Stomach (tissue), 9 donors: ENCODE measurements around the gene NEURL2. TPM values are rescaled to one million over a fixed set of nuclear protein-coding genes. Genes with fewer than 3 reads are reported as not detected.

Experiments
- DNase-seq, 2 donors: peaks; one replicate each; pipeline versions ENCODE4 v3.0.0 to v3.0.0-alpha.2; 2013 to 2019
- H3K27ac ChIP-seq, 5 donors: fragments of 200-600 bp in 4 of 5; sonication (generic) in 4 of 5; one replicate each; pipeline ENCODE4 v1.5.1; 2013 to 2019; ENCODE audit warnings: mild to moderate bottlenecking in 1 of 5, moderate library complexity in 1 of 5
- H3K27me3 ChIP-seq, 3 donors: fragments of 200-600 bp; sonication (generic); one replicate each; pipeline ENCODE4 v1.5.1; 2017 to 2019; ENCODE audit warnings: mixed run types in 1 of 3
- H3K36me3 ChIP-seq, 4 donors: fragments of 200-600 bp; sonication (generic); 1 replicate in 3 of 4; 2 replicates in 1 of 4; pipeline ENCODE4 v1.5.1; 2016 to 2019
- H3K4me1 ChIP-seq, 4 donors: fragments of 200-600 bp; sonication (generic); one replicate each; pipeline ENCODE4 v1.5.1; 2016 to 2019
- H3K4me3 ChIP-seq, 4 donors: fragments of 200-600 bp; sonication (generic) in 3 of 4; one replicate each; pipeline ENCODE4 v1.5.1; 2016 to 2019; ENCODE audit warnings: mild to moderate bottlenecking in 1 of 4
- H3K9me3 ChIP-seq, 4 donors: fragments of 200-600 bp; sonication (generic); one replicate each; pipeline ENCODE4 v1.5.1; 2016 to 2019
- CTCF ChIP-seq, 7 experiments: fragments of 450-650 bp in 4 of 7; fragments of 200-600 bp in 3 of 7; sonication (generic) in 3 of 7; IDR thresholded peaks; one replicate each; pipeline ENCODE4 v1.5.1; 2016 to 2019; ENCODE audit warnings: antibody characterized with exemption in 7 of 7, control low read depth in 2 of 7, mild to moderate bottlenecking in 1 of 7
- EP300 ChIP-seq: sonication (generic); formaldehyde crosslinking; IDR thresholded peaks from one replicate; pipeline ENCODE4 v1.6.1; 2017; ENCODE audit warnings: antibody characterized with exemption
- POLR2A ChIP-seq, 4 donors: fragments of 450-650 bp; IDR thresholded peaks; one replicate each; pipeline ENCODE4 v1.6.1; 2016; ENCODE audit warnings: antibody characterized with exemption in 4 of 4, control low read depth in 2 of 4, mild to moderate bottlenecking in 1 of 4, moderate library complexity in 1 of 4
- POLR2AphosphoS5 ChIP-seq, 3 donors: sonication (generic); formaldehyde crosslinking; IDR thresholded peaks; one replicate each; pipeline ENCODE4 v1.6.1; 2016; ENCODE audit warnings: antibody characterized with exemption in 3 of 3
- WGBS, 5 donors: extraction: QIAGEN DNeasy Blood & Tissue Kit in 3 of 5; methylation state at CpG; one replicate each; pipeline versions ENCODE4 v1.1.5 to v1.1.7; 2013 to 2018; 5-methylcytosine and 5-hydroxymethylcytosine counted together
- intact Hi-C: fragments of 100-400 bp; cut with DNase I; formaldehyde crosslinking; loops from one replicate; pipeline ENCODE4 v1.15.1; 2023; ENCODE audit warnings: low total_unique reads
- polyA plus RNA-seq, 3 donors: library from polyadenylated mRNA; stranded (reverse); fragments of 200-250 nt; gene quantifications; one replicate each; pipeline ENCODE4 v1.2.3, GENCODE V29; 2013
- total RNA-seq, 5 donors: library from RNA; depleted of rRNA; stranded (reverse); fragments of >200 nt; gene quantifications; one replicate each; pipeline versions ENCODE4 v1.1.0 to v1.2.3, GENCODE V29; 2014 to 2016
- donor health status: healthy with polysubstance abuse.
- donor health status: Bipolar disorder and iron deficiency.
- donor health status: healthy.

NEURL2 gene
- total and polyA plus RNA-seq, 8 donors, result 3.3 to 29.9 (median 3.9) TPM; not detected in 1

DNA sequence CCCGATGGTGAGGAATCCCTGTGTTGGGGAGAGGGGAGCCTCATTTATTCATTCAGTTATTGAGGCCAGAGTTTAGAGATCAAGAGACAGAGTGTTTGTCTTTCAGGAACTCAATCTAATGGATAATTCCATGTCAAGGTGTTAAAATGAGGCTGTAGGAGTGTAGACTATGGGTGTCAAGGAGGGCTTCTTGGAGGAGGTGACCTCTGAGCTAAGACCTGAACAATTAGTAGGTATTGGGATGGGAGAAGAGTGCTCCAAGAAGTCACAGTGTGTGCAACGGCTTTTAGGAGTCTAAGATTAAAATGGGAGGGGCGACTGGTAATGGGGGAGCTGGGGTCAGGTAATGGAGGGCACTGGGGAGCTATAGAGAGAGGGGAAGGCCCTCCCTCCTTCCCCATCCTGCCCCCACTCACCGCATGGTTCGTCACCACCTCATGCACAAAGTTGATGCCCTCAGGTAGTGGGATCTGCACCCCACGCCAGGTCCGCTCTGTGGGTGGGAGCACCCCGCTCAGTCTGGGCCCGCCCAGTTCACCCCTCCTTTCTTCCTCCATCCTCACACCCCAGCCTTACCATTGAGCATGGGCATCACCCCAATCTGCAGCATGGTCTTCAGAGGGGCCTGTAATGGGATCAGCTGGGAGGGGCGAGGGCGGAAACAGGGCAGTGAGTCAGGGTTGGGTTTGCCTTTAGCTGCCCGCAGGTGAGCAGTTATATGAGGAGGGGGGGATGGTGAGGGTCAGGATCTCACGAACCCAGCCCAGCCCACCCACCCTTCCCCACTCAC, 8.2 kb upstream of the NEURL2 start:
- Histone ChIP-seq H3K4me1 (no peaks in the 10 kb centered on the region), H3K9me3 (no peaks in the 10 kb centered on the region), H3K27me3 (no peaks in the 10 kb centered on the region), H3K4me3 (no peak overlapping the region), H3K36me3 (peaks cover 31 to 92% (median 87%) of the 10 kb centered on the region in 4 donors), H3K27ac (no peak overlapping the region)
- 83 to 89% (median 88%) methylated on average over 12 to 13 of the region's 13 CpGs for WGBS, 5 donors
- intact Hi-C loops, result no loop called here
- no peak for TF ChIP-seq CTCF (IDR thresholded peaks at IDR 0.05)
- no peak for TF ChIP-seq EP300
- TF ChIP-seq POLR2A (IDR thresholded peaks at IDR 0.05), result no peak
- no peak for TF ChIP-seq POLR2AphosphoS5 (IDR thresholded peaks at IDR 0.05)
- no peak for DNase-seq

DNA sequence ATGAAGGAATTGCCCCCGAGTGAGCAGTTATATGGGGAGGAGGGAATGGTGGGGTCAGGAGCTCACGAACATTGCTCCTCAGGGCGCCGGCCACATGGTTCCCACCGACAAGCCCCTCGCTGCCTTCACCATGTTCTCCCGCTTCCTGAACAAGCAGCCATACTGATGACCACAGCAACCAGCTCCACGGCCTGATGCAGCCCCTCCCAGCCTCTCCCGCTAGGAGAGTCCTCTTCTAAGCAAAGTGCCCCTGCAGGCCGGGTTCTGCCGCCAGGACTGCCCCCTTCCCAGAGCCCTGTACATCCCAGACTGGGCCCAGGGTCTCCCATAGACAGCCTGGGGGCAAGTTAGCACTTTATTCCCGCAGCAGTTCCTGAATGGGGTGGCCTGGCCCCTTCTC, 7.3 kb upstream of the NEURL2 start:
- TF ChIP-seq CTCF (IDR thresholded peaks at IDR 0.05) (no peak), EP300 (no peak), POLR2A (IDR thresholded peaks at IDR 0.05) (no peak), POLR2AphosphoS5 (IDR thresholded peaks at IDR 0.05) (no peak)
- Histone ChIP-seq H3K27me3 (no peaks in the 10 kb centered on the region), H3K9me3 (no peaks in the 10 kb centered on the region), H3K27ac (no peak overlapping the region), H3K36me3 (peaks cover 40 to 96% (median 91%) of the 10 kb centered on the region in 4 donors), H3K4me1 (peaks cover 0 to 6% (median 1%) of the 10 kb centered on the region in 4 donors), H3K4me3 (no peak overlapping the region)
- intact Hi-C loops, result no loop called here
- DNase-seq, result no peak
- WGBS, 5 donors, result 83 to 88% (median 87%) methylated on average over 10 to 12 of the region's 12 CpGs

DNA sequence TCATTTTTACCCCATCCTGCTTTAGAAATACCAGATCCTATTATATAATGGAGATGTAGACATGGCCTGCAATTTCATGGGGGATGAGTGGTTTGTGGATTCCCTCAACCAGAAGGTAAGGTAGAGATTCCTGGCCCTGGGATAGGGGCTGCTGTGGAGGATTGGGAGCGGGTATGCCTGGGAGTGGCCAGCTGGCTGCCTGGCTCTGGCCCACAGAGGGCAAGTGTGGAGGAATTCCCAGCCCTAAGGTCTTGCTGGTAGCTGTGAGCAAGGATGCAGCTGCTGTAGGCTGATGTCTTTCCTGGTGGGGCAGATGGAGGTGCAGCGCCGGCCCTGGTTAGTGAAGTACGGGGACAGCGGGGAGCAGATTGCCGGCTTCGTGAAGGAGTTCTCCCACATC, 6.7 kb upstream of the NEURL2 start:
- Histone ChIP-seq H3K4me1 (peaks cover 0 to 12% (median 7%) of the 10 kb centered on the region in 4 donors), H3K9me3 (no peaks in the 10 kb centered on the region), H3K27ac (no peak overlapping the region), H3K27me3 (no peaks in the 10 kb centered on the region), H3K36me3 (peaks cover 41 to 98% (median 95%) of the 10 kb centered on the region in 4 donors), H3K4me3 (no peak overlapping the region)
- no peak for DNase-seq
- WGBS, 5 donors, result 92 to 98% (median 96%) methylated on average over 4 to 7 of the region's 7 CpGs
- TF ChIP-seq CTCF (IDR thresholded peaks at IDR 0.05) (no peak), EP300 (no peak), POLR2A (IDR thresholded peaks at IDR 0.05) (no peak), POLR2AphosphoS5 (IDR thresholded peaks at IDR 0.05) (no peak)
- intact Hi-C loops, result no loop called here

DNA sequence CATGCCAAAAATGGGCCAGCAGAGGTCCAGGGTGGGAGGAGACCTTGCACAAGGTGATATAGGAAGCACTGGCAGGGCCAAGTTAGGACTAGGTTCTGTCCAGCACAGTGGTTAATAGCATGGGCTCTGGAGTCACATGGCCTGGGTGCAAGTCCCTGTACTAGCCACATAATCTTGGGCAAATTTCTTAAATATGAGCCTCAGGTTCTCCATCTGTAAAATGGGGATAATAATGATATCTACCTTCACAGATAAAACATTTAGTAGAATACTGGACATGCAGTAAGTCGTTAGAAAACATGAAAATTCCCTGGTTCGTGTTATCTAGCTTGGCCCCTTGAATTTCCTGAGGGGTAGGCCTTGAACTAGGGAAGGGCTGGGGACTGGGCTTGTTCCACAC, 6.3 kb upstream of the NEURL2 start:
- H3K27me3 ChIP-seq, result no peaks in the 10 kb centered on the region
- TF ChIP-seq POLR2AphosphoS5 (IDR thresholded peaks at IDR 0.05) (no peak), POLR2A (IDR thresholded peaks at IDR 0.05) (no peak), EP300 (no peak), CTCF (IDR thresholded peaks at IDR 0.05) (no peak)
- H3K4me3 ChIP-seq, result no peak overlapping the region
- H3K9me3 ChIP-seq, result no peaks in the 10 kb centered on the region
- peaks cover 41 to 98% (median 95%) of the 10 kb centered on the region in 4 donors for H3K36me3 ChIP-seq
- H3K27ac ChIP-seq, result no peak overlapping the region
- intact Hi-C loops, result no loop called here
- H3K4me1 ChIP-seq, result peaks cover 2 to 16% (median 11%) of the 10 kb centered on the region in 4 donors
- 83 to 91% (median 87%) methylated on average over 2 of the region's 2 CpGs for WGBS, 5 donors
- no peak for DNase-seq
